ENCODE results near the gene ALDH16A1. TPM values are rescaled to one million over a fixed set of nuclear protein-coding genes. Genes with fewer than 3 reads are reported as not detected.

The ALDH16A1 gene
- total RNA-seq: 10 to 100 TPM; 17.3 to 24.2 TPM
- long read RNA-seq, donor 1, transcript ALDH16A1-201 (17 exons, 3,153 nt): major isoform, 9 of 16 reads
- long read RNA-seq, donor 1, partial matches to known transcripts: 4 of 16 reads
- long read RNA-seq, donor 1, other reads (novel, unspliced or antisense): 3 of 16 reads
- long read RNA-seq, donor 2, transcript ALDH16A1-201 (17 exons, 3,153 nt): major isoform, 33 of 58 reads
- long read RNA-seq, donor 2, partial matches to known transcripts: 17 of 58 reads
- long read RNA-seq, donor 2, other reads (novel, unspliced or antisense): 6 of 58 reads

DNA sequence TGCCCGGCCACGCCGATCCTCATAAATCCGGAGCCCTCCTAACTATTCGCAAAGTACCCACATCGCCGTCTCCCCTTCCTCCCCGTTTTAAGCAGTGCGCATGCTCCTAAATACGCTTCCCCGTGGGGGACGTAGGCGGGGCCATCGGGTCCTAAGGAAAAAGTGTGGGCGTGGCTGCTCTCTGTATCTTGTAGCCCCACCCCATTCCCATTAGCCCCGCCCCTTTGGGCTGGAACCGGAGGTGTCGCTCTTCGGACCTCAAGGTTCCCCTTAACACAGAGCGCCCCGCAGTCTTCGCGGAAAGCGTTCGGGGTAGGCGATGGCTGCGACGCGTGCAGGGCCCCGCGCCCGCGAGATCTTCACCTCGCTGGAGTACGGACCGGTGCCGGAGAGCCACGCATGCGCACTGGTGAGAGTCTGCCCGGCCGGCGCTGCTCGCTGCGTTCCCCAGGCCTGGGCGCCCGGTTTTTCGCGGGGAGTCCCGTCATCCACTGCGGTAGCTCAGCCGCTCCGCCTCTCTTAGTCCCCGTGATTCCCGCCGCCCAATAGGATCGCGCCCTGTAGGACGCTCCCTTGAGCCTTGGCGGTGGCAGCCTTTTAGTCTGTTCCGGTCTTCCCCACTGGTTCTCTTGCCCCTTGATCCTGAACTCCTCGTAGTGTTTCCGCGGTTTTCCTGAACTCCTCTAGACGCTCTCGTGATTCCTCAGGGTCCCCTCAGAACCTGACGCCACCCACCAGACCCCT is at the start of gene ALDH16A1:
ALDH16A1 (plus strand) TSS at position 213 of the 744 bp plus-strand sequence; CDS start at position 320, 107 bp downstream.
- intact Hi-C loops (cut with DNase I): loop anchor here in 1 of 2 donors (5.0 kb wide), 1 partner anchor 686 kb away; no protein-coding TSS in a partner anchor

DNA sequence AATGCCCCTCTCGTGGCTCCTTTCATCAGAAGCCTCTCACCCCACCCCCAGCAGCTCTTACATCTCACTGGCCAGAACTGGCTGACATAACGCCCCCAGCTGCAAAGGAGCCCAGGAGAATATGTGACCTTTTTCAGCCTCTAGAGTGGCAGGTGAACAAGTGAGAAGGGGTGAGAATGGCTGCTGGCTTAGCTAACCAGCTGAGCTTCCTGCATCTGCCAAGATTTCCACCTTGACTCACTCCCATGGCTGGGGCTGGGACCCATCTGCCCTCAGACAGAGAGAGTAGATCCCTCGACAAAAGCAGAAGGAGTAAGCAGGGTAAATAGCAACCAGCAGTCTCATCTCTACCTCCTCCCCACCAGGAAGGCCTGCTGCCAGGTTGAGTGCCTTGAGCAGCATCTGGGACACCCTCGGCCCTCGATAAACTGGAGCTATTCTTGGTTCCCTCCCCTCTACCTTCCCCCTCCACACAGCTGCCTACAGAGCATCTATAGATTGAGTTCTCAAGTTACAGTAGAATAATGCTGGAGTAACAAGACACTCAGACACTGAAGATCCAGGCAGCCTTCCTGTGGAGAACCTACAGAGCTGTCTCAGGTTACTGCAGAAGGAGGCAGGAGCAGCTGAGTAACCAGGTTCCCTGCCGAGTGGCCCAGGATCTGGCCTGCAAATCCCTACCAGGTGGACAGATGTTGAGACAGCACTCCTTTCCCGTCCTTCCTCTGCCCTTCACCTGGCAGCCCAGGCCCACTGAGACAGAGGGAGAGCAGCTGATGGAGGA is 49.4 kb upstream of the ALDH16A1 start:
- intact Hi-C loops (cut with DNase I): no loop called here
- no peak for DNase-seq (ENCODE audit: low spot score)

More for the DNA sequence above, at the start of gene ALDH16A1:
- DNase-seq (ENCODE audit: low spot score): peak; percentile 100

DNA sequence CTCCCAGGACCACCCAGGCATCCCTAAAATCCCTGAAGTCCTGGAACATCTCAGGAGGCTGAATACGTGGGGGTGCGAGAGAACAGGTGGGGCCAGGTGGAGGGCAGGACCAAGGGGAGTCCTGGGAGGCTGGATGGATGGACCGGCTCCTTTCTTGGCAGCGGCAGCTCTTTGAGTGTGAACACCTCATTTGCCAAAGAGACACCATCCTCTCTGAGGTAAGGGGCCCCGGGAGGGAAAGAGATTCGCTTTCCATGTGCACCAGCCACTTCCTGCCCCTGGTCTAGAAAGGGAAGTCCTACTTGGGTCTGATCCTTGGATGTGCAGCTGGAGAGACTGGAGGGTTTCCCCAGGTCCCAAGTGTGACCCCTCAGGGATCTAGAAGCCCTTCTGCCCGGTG is 45.9 kb upstream of the ALDH16A1 start:
- DNase-seq (ENCODE audit: low spot score): peak; percentile 45
- intact Hi-C loops (cut with DNase I): no loop called here

GRCh38 chr19:49407482-49408015 is 45.5 kb upstream of the ALDH16A1 start:
- intact Hi-C loops (cut with DNase I): no loop called here

DNA sequence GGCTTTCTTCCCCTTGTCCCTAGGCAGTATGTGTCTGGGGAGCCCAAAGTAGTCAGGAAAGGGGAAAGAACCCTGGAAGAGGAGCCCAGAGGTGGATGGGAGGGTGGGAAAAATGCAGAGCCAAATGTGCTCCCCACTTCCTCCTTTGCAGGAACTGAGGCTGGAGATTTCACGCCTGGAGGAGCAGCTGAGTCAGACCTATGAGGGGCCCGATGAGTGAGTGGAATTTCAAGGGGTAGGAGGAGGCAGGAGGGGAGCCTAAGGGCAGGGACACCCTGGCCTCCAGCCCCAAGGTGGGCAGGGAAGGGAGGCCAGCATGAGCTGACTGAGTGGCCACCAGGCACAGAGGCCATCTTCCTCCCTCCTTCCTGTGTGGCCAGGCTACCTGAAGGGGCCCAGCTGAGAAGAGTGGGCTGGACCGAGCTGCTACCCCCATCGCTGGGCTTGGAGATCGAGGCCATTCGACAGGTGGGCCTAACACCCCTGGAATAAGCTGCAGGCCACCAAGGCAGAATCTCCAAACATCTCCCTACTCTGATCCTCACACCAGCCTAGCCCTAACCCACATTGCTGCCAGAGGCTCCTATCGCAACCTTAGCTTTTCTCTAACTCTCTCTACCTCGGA is 44.1 kb upstream of the ALDH16A1 start:
- intact Hi-C loops (cut with DNase I): no loop called here
- DNase-seq (ENCODE audit: low spot score): no peak

More at GRCh38 chr19:49407482-49408015, 45.5 kb upstream of the ALDH16A1 start:
- peak; percentile 76 for DNase-seq (ENCODE audit: low spot score)

- intact Hi-C loops (cut with DNase I): no loop called here
- DNase-seq (ENCODE audit: low spot score): no peak
These were observed 43.5 kb upstream of the ALDH16A1 start for GRCh38 chr19:49409441-49410029.

DNA sequence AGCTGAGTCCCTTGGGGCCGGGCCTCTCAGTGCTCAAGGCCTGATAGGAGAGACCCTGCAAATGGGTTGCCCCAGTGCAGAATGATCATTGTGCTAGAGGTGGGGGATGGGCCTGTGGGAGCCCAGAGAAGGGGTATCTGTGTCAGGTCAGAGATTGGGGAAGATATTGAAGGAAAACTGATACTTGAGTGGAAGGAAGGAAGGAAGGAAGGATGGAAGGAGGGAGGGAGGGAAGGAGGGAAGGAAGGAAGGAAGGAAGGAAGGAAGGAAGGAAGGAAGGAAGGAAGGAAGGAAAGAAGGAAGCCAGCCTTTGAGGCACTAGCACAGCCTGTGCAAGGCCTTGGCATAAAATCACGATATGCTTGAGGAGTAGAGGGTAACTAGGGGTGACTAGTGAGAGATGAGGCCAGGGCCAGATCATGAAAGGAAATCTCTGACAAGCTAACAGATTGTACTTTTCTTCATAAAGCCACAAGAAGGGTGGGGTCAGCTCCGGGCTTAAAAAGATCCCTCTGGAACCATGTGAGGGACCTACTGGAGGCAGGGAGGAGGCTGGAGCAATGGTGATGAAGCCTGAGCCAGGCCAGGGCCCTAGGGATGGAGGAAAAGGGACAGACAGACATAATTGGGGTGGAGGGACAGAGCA is 41.2 kb upstream of the ALDH16A1 start:
- intact Hi-C loops (cut with DNase I): no loop called here
- DNase-seq (ENCODE audit: low spot score): no peak

DNA sequence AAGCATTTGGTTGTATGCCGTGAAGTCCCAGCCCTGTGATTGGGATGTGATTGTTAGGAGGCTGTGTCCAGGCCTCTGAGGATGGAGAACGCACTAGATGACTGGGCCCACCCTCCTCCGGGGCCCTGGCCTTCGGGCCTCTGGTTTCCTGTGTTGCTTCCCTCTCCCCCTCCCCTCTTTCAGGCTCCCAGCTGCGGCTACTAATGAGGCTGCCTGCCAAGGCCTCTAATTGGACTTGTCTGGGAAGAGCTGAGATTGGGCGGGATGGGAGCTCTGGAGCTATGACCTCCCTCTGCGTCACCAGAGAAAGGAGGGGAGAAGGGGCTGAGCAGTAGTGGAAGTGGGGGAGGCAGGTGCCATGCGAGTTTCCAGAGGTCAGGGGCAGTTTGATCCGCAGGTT is 39.7 kb upstream of the ALDH16A1 start:
- intact Hi-C loops (cut with DNase I): no loop called here
- DNase-seq (ENCODE audit: low spot score): no peak

- DNase-seq (ENCODE audit: low spot score): no peak
- intact Hi-C loops (cut with DNase I): no loop called here
These were observed 38.8 kb upstream of the ALDH16A1 start for GRCh38 chr19:49414256-49414655.

- intact Hi-C loops (cut with DNase I): no loop called here
- DNase-seq (ENCODE audit: low spot score): no peak
These were observed 37.8 kb upstream of the ALDH16A1 start for GRCh38 chr19:49415102-49415809.

DNA sequence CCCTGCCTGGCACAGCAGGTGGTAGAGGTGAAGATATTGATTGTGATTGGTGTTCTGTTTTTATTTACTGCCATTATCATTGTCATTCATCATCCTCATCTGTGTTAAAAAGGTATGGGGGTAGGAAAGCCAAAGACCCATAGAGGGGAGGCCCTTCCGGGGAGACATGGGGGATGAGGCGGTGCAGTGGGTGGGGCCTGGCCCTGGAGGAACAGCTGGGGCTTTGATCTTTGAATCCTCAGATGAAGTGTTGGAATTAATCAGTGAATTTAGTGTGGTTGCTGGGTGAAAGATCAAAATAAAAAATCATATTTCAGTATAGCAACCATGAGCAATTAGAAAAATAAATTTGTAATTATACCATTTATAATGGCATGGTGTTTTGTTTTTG is 37.2 kb upstream of the ALDH16A1 start:
- DNase-seq (ENCODE audit: low spot score): no peak
- intact Hi-C loops (cut with DNase I): no loop called here

DNA sequence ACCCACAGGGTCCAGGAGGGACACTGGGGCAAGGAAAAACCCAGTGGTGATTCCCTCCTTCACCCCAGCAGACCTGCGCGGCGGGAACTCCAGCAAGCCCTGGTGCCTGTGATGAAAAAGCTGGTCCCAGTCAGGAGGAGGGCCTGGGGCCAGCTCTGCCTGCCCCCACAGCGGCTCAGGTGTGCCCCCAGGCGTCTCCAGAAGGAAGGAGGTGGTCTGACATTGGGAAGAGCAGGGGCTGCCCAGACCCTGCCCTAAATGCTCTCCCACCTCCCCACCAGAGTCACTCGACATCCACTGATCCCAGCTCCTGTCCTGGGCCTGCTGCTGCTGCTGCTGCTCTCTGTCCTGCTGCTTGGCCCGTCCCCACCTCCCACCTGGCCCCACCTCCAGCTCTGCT is 35.9 kb upstream of the ALDH16A1 start:
- intact Hi-C loops (cut with DNase I): no loop called here
- DNase-seq (ENCODE audit: low spot score): no peak

GRCh38 chr19:49418511-49418910 is 34.5 kb upstream of the ALDH16A1 start:
- no peak for DNase-seq (ENCODE audit: low spot score)
- intact Hi-C loops (cut with DNase I): no loop called here

DNA sequence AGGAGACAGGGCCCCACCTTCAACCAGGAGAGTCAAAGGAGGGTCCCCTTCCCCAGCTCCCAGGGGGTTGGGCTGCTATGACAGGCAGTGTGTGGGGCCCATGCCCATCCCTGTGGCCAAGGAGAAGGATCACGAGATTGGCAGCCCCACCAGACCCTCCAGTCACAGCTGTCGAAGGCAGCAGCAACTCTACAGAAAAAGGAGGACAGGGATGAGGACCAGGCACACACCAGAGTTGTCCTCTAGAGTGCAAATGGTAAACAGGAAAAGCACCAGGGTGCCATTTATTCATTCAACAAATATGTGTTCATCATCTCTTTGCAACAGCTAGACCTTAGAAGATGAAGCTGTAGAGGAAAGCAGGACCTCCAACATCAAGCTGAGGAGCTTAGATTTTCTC is 33.9 kb upstream of the ALDH16A1 start:
- no peak for DNase-seq (ENCODE audit: low spot score)
- intact Hi-C loops (cut with DNase I): no loop called here

DNA sequence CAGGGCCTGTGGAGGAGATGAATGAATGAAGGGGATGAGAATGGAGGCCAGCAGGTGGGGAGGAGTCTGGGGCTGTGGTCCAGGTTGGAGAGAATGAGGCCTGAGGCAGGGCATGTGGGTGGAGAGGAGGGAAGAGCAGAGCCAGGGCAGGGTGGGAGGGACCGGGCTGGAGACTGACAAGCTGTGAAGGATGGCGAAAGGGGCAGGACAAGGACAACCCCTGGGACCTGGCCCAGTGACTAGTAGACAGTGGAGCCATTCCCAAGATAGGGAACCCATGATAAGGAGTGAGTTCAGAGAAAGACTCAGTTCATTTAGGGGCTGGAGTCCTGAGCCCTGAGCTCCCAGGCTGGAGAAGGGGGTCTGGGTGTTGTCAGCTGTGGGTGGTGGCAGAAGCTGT is 32.8 kb upstream of the ALDH16A1 start:
- no peak for DNase-seq (ENCODE audit: low spot score)
- intact Hi-C loops (cut with DNase I): no loop called here

DNA sequence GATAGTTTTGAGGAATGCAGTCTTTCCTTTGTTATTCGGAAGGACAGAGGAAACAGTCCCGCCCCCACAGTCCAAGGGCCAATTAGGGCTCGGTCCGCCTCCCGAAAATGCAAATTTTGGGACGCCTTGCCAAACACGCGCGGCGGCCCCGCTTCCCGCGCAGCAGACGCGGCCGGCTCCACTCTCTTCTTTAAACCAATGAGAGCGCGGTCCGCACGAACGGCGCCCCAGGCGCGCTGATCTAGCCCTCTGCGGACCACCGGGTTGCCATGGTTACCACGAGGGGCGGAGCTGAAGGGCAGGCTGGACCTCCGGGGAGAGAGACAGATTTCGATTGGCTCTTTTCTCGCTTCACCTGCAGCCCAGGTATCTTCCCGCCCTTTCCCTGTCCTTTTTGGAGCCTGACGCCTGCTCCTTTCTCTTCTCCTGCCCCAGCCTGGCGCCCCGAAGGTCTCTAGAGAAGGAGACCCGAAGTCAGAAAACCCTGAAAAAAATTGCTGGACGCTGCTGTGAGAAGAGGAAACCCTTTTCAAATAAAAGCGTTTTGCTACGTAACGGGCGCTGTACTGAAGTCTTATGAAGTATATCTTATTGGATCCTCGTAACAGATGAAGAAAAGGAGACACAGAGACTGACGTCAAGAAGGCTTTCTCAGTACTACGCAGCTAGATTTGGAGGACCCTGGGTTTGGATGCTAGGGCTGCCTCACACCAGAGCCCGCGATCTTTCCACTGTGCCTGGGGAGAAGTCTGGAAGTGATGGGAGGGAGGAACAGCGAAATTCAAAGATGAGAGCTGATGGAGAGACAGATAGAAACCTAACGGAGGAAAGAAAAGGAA is 31.8 kb upstream of the ALDH16A1 start:
- intact Hi-C loops (cut with DNase I): no loop called here
- DNase-seq (ENCODE audit: low spot score): peak; percentile 85

DNA sequence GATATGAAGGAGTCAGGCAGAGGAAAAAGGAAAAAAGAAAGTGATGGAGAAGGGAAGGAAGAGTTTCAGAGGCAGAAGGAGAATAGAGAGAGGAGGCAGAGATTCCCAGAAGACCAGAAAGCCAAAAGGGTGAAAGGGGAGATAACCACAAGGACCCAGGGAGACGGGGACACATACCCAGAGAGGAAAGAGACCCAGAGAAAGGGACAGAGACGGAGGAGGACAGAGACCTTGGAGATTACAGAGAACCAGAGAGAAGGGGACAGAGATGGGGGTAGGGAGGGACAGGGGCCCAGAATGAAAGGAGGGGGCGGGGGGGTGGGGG is 31.2 kb upstream of the ALDH16A1 start:
- no peak for DNase-seq (ENCODE audit: low spot score)
- intact Hi-C loops (cut with DNase I): no loop called here
